Left lung (tissue), 10 donors: ENCODE results near the gene ENG. TPM values are rescaled to one million over a fixed set of nuclear protein-coding genes. Genes with fewer than 3 reads are reported as not detected.

Source experiments
- ATAC-seq: fragments of 200-7000 bp; cut with Tn5 transposase; one replicate; pipeline ENCODE4 v1.9.1; 2020; ENCODE audit warnings: moderate library complexity
- DNase-seq, 4 donors: peaks; one replicate each; pipeline ENCODE4 v3.0.0-alpha.2; 2013 to 2020
- H3K27ac ChIP-seq, 2 donors: fragments of 200-600 bp; sonication (generic) in 1 of 2; one replicate each; pipeline versions ENCODE4 v1.5.0 to v1.8.0; 2020 to 2021
- H3K27me3 ChIP-seq, 2 donors: fragments of 200-600 bp; sonication (generic) in 1 of 2; one replicate each; pipeline versions ENCODE4 v1.5.0 to v1.8.0; 2020 to 2021
- H3K36me3 ChIP-seq, 2 donors: fragments of 200-600 bp; sonication (generic) in 1 of 2; one replicate each; pipeline versions ENCODE4 v1.5.0 to v1.8.0; 2020 to 2021
- H3K4me1 ChIP-seq, 2 donors: fragments of 200-600 bp; one replicate each; pipeline ENCODE4 v1.8.0; 2021
- H3K4me3 ChIP-seq, 2 donors: fragments of 200-600 bp; sonication (generic) in 1 of 2; one replicate each; pipeline versions ENCODE4 v1.5.0 to v1.8.0; 2020 to 2021; ENCODE audit warnings: mild to moderate bottlenecking in 1 of 2
- H3K9me3 ChIP-seq, 2 donors: fragments of 200-600 bp; sonication (generic) in 1 of 2; one replicate each; pipeline versions ENCODE4 v1.5.0 to v1.8.0; 2020 to 2021
- CTCF ChIP-seq, 2 donors: fragments of 200-600 bp; sonication (generic) in 1 of 2; IDR thresholded peaks; one replicate each; pipeline versions ENCODE4 v1.5.0 to v1.8.0; 2021; ENCODE audit warnings: antibody characterized with exemption in 2 of 2
- intact Hi-C, 2 donors: fragments of 100-400 bp; cut with DNase I; formaldehyde crosslinking; loops; one replicate each; pipeline versions ENCODE4 v1.11.2 to v1.14.2; 2022
- polyA plus RNA-seq, 6 donors: library from polyadenylated mRNA; unstranded; fragments of 120-200 nt; gene quantifications; one replicate each; pipeline ENCODE4 v1.2.1, GENCODE V29; 2013; ENCODE audit not compliant: insufficient read length in 6 of 6
- total RNA-seq, 2 donors: library from RNA; stranded (reverse); fragmentation: NEBNext Ultra II Directional; extraction: Animal tissue kit (Norgen Biotek cat#: 25700); gene quantifications; one replicate each; pipeline ENCODE4 v1.2.1, GENCODE V29; 2021
- donor health status: DM: no; HTN: yes; CAD: no.
- donor health status: DM: no; HTN: no; CAD: no.

ENG gene
- total and polyA plus RNA-seq, 8 donors = 71.8 to 354 (median 93.6) TPM

DNA sequence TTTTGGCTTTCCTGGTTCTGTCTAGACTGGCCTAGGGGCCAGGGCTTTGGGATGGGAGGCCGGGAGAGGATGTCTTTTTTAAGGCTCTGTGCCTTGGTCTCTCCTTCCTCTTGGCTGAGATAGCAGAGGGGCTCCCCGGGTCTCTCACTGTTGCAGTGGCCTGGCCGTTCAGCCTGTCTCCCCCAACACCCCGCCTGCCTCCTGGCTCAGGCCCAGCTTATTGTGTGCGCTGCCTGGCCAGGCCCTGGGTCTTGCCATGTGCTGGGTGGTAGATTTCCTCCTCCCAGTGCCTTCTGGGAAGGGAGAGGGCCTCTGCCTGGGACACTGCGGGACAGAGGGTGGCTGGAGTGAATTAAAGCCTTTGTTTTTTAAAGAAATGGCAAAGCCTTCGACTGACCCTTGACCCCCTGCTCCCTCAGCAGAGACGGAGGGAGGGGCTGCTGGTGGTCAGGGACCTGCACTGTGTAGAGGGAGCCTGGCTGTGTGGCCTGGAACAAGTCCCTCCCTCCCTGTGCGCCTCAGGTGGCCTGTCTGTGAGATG lies 40.7 kb downstream of the ENG start:
- Histone ChIP-seq H3K27ac (peak overlapping the region in 1 of 2 donors; percentile 30), H3K36me3 (peaks cover 0 to 97% of the 10 kb centered on the region in 2 donors), H3K27me3 (no peaks in the 10 kb centered on the region), H3K4me1 (peaks cover 0 to 7% of the 10 kb centered on the region in 2 donors), H3K4me3 (no peak overlapping the region), H3K9me3 (no peaks in the 10 kb centered on the region)
- DNase-seq (no peak), ATAC-seq (peak; percentile 8)
- intact Hi-C loops = no loop called here
- TF ChIP-seq CTCF (IDR thresholded peaks at IDR 0.05) = no peak

- intact Hi-C loops = no loop called here
- Histone ChIP-seq H3K36me3 (peaks cover 0 to 97% of the 10 kb centered on the region in 2 donors), H3K9me3 (no peaks in the 10 kb centered on the region), H3K4me1 (peaks cover 0 to 7% of the 10 kb centered on the region in 2 donors), H3K4me3 (no peak overlapping the region), H3K27ac (peak overlapping the region in 1 of 2 donors; percentile 30), H3K27me3 (no peaks in the 10 kb centered on the region)
- TF ChIP-seq CTCF (IDR thresholded peaks at IDR 0.05) = no peak
- DNase-seq (no peak), ATAC-seq (no peak)
Measured at GRCh38 chr9:127812936-127813675, 41.4 kb downstream of the ENG start.

DNA sequence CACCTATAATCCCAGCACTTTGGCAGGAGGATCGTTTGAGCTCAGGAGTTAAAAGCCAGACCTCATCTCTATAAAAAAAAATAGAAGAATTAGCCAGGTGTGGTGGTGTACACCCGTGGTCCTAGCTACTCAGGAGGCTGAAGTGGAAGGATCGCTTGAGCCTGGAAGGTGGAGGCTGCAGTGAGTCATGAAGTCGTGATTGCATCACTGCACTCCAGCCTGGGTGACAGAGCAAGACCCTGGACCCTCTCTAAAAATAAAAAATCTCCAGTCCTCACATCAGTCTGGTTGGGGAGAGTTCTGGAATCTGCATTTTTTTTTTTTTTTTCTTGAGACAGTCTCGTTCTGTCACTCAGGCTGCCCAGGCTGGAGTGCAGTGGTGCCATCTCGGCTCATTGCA lies 42.4 kb downstream of the ENG start:
- ATAC-seq = no peak
- Histone ChIP-seq H3K27ac (no peak overlapping the region), H3K9me3 (no peaks in the 10 kb centered on the region), H3K36me3 (peaks cover 0 to 97% of the 10 kb centered on the region in 2 donors), H3K4me1 (peaks cover 0 to 7% of the 10 kb centered on the region in 2 donors), H3K4me3 (no peak overlapping the region), H3K27me3 (no peaks in the 10 kb centered on the region)
- intact Hi-C loops = no loop called here
- DNase-seq = no peak
- TF ChIP-seq CTCF (IDR thresholded peaks at IDR 0.05) = no peak

- intact Hi-C loops = no loop called here
- Histone ChIP-seq H3K36me3 (peaks cover 0 to 97% of the 10 kb centered on the region in 2 donors), H3K27me3 (no peaks in the 10 kb centered on the region), H3K9me3 (no peaks in the 10 kb centered on the region), H3K27ac (no peak overlapping the region), H3K4me1 (peaks cover 0 to 8% of the 10 kb centered on the region in 2 donors), H3K4me3 (no peak overlapping the region)
- no peak for ATAC-seq
- TF ChIP-seq CTCF (IDR thresholded peaks at IDR 0.05) = no peak
- DNase-seq = no peak
Measured at GRCh38 chr9:127810378-127811187, 43.9 kb downstream of the ENG start.
